ENCODE results near the gene ZNF446. TPM values are rescaled to one million over a fixed set of nuclear protein-coding genes. Genes with fewer than 3 reads are reported as not detected.

ZNF446 gene
- total RNA-seq, 1 experiment from 2014 or later = 6.0 TPM

DNA sequence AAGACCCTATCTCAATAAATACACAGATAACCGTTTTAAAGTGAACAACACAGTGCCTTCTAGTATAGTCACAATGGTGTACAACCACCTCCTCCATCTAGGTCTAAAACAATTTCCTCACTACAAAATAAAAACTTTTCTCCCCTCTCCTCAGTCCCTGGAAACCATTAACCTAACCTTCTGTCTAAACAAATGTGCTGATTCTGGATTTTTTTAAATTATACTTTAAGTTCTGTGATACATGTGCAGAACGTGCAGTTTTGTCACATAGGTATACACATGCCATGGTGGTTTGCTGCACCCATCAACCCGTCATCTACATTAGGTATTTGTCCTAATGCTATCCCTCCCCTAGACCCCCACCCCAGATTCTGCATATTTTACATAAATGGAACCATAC, 53.3 kb downstream of the ZNF446 start (continued):
- TF ChIP-seq, protein P1, sequence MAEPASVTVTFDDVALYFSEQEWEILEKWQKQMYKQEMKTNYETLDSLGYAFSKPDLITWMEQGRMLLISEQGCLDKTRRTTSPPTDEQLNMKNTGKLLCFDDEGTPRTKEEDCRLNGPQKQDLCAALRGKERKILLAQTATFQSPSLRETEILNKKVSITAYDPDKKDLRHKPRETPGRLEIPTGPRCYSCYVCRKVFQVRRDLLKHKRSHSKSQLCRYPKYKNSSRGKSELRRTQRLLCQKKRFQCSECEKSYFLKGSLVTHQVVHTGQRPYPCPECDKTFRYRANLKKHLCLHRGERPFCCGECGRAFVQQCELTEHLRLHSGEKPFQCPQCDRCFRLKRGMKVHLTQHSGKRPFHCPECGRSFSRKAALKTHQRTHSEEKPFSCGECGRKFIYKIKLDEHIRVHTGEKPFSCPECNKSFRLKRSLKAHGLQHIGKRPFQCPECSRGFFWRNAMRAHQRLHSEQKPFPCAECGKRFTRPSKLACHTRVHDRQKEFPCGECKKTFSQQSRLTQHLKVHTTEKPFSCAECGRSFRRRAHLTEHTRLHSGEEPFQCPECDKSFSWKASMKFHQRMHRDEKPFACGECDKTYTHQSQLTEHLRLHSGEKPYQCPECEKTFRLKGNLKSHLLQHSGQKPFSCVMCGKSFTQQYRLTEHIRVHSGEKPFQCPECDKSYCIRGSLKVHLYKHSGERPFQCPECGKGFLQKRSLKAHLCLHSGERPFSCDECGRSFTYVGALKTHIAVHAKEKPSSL (CRISPR knock-in tag; conservative IDR thresholded peaks at IDR 0.05) = no peak

Other genes starting within 250 kb of the ZNF446 start
- gene ZNF544, start 247.4 kb upstream of the ZNF446 start, total RNA-seq (2021) = 52.8 to 63.8 TPM (median 59.2 TPM) in 3 replicates
- gene ZNF8, start 197.4 kb upstream of the ZNF446 start, total RNA-seq (2021) = 18.8 to 19.1 TPM (median 18.9 TPM) in 3 replicates
- 23.1 to 26.0 TPM (median 24.0 TPM) in 3 replicates for gene ERVK3-1, start 171.0 kb upstream of the ZNF446 start, total RNA-seq (2021)
- 3.2 TPM in 3 replicates for gene ZSCAN22, start 149.4 kb upstream of the ZNF446 start, total RNA-seq (2021)
- gene A1BG, start 122.9 kb upstream of the ZNF446 start, total RNA-seq (2021) = 22.6 to 24.3 TPM (median 23.4 TPM) in 3 replicates
- 1.7 to 2.1 TPM (median 2.0 TPM) in 3 replicates for gene ZNF497, start 113.6 kb upstream of the ZNF446 start, total RNA-seq (2021)
- gene ZNF837, start 95.3 kb upstream of the ZNF446 start, total RNA-seq (2021) = 3.4 to 4.9 TPM (median 4.6 TPM) in 3 replicates
- 1,498 to 1,502 TPM (median 1,501 TPM) in 3 replicates for gene RPS5, start 89.1 kb upstream of the ZNF446 start, total RNA-seq (2021)
- 1.1 to 1.8 TPM (median 1.5 TPM) in 3 replicates for gene RNF225, start 80.7 kb upstream of the ZNF446 start, total RNA-seq (2021)
- gene ZNF584, start 67.7 kb upstream of the ZNF446 start, total RNA-seq (2021) = 6.6 to 6.8 TPM (median 6.8 TPM) in 3 replicates
- gene ZNF132, start 36.2 kb upstream of the ZNF446 start, total RNA-seq (2021) = 2.3 to 2.7 TPM (median 2.6 TPM) in 3 replicates
- 3.3 to 4.0 TPM (median 3.4 TPM) in 3 replicates for gene ZNF324B, start 24.7 kb upstream of the ZNF446 start, total RNA-seq (2021)
- gene ZNF324, start 9.3 kb upstream of the ZNF446 start, total RNA-seq (2021) = 5.1 to 5.9 TPM (median 5.7 TPM) in 3 replicates
- gene SLC27A5, start 35.6 kb downstream of the ZNF446 start, total RNA-seq (2021) = 18.8 to 22.0 TPM (median 21.9 TPM) in 3 replicates
- gene ZBTB45, start 43.5 kb downstream of the ZNF446 start, total RNA-seq (2021) = 17.0 to 19.7 TPM (median 18.0 TPM) in 3 replicates
- gene TRIM28, start 67.7 kb downstream of the ZNF446 start, total RNA-seq (2021) = 1,095 to 1,221 TPM (median 1,108 TPM) in 3 replicates
- 109 to 126 TPM (median 119 TPM) in 3 replicates for gene CHMP2A, start 78.8 kb downstream of the ZNF446 start, total RNA-seq (2021)
- 93.7 to 105 TPM (median 97.1 TPM) in 3 replicates for gene UBE2M, start 82.3 kb downstream of the ZNF446 start, total RNA-seq (2021)
- gene MZF1, start 97.0 kb downstream of the ZNF446 start, total RNA-seq (2021) = 22.2 to 26.2 TPM (median 23.9 TPM) in 3 replicates